ENCODE data around the gene COPRS. TPM values are rescaled to one million over a fixed set of nuclear protein-coding genes. Genes with fewer than 3 reads are reported as not detected.

The COPRS gene
- total and polyA plus RNA-seq, 2 of the 13 experiments (the other 11 are each of a cell fraction or from before 2014, with no cell fraction given) = 22.7 to 93.8 TPM

- TF ChIP-seq SMYD3 (CRISPR knock-in tag; IDR thresholded peaks at IDR 0.05) (no peak), POLR2A (IDR thresholded peaks at IDR 0.05; ENCODE audit: insufficient read depth in 1 of 2, low read depth in 2 of 2, low read length in 2 of 2) (no peak), ETV5 (CRISPR knock-in tag; IDR thresholded peaks at IDR 0.05; ENCODE audit: borderline replicate concordance) (no peak), ZKSCAN8 (CRISPR knock-in tag; IDR thresholded peaks at IDR 0.05; ENCODE audit: borderline replicate concordance) (no peak), NFYB (CRISPR knock-in tag; IDR thresholded peaks at IDR 0.05) (peak; percentile 64), HIC2 (CRISPR knock-in tag; IDR thresholded peaks at IDR 0.05; ENCODE audit: low read depth) (no peak), REL (CRISPR knock-in tag; conservative IDR thresholded peaks at IDR 0.05) (no peak), ZNF430 (CRISPR knock-in tag; IDR thresholded peaks at IDR 0.05) (0 out of 2 replicates have a peak, but pooled peaks have one; percentile 25), TARDBP (CRISPR knock-in tag; IDR thresholded peaks at IDR 0.05) (no peak), ZNF616 (CRISPR knock-in tag; IDR thresholded peaks at IDR 0.05; ENCODE audit: low read depth) (no peak), IKZF1 (IDR thresholded peaks at IDR 0.05) (no peak), NFE2L2 (IDR thresholded peaks at IDR 0.05; ENCODE audit: low read length) (no peak), KDM5B (CRISPR knock-in tag; IDR thresholded peaks at IDR 0.05; ENCODE audit: borderline replicate concordance) (0 out of 2 replicates have a peak, but pooled peaks have one; percentile 7), PHB2 (IDR thresholded peaks at IDR 0.05; ENCODE audit: partially characterized antibody) (no peak), ZFP1 (CRISPR knock-in tag; IDR thresholded peaks at IDR 0.05) (no peak), CCAR2 (optimal IDR thresholded peaks at IDR 0.05; ENCODE audit: low read depth, low read length) (no peak), ZNF121 (CRISPR knock-in tag; IDR thresholded peaks at IDR 0.05) (no peak), SP2 (CRISPR knock-in tag; IDR thresholded peaks at IDR 0.05) (no peak), HNF4G (IDR thresholded peaks at IDR 0.05; ENCODE audit: borderline replicate concordance, low read depth, low read length) (no peak), HNF4G (CRISPR knock-in tag; IDR thresholded peaks at IDR 0.05; ENCODE audit: borderline replicate concordance, low read depth) (no peak), MEF2D (CRISPR knock-in tag; IDR thresholded peaks at IDR 0.05) (no peak), ZNF724P (CRISPR knock-in tag; IDR thresholded peaks at IDR 0.05; ENCODE audit: borderline replicate concordance) (no peak), ZNF44 (CRISPR knock-in tag; IDR thresholded peaks at IDR 0.05) (no peak), ZNF333 (CRISPR knock-in tag; IDR thresholded peaks at IDR 0.05; ENCODE audit: borderline replicate concordance) (no peak), SNAPC4 (CRISPR knock-in tag; IDR thresholded peaks at IDR 0.05) (no peak), ZNF598 (CRISPR knock-in tag; IDR thresholded peaks at IDR 0.05; ENCODE audit: borderline replicate concordance) (no peak)
These were observed 56.5 kb downstream of the COPRS start (continued) for GRCh38 chr17:31802502-31802901.

Data from HepG2 (cell line).